Stimulated activated CD4-positive, alpha-beta T cell treated with anti-CD3 and anti-CD28 coated beads, Interleukin-1b, Interleukin-23, amount 100 ng/mL, for 4 hours (primary cell): ENCODE measurements around the gene PRR19.
A peak's percentile ranks its signal among the peaks of the same experiment; 100 is the strongest.

Experiments used
- DNase-seq, 2 donors: peaks; one replicate each; pipeline ENCODE4 v3.0.0-alpha.2; 2020; ENCODE audit warnings: low read depth in 2 of 2

Gene PRR19

DNA sequence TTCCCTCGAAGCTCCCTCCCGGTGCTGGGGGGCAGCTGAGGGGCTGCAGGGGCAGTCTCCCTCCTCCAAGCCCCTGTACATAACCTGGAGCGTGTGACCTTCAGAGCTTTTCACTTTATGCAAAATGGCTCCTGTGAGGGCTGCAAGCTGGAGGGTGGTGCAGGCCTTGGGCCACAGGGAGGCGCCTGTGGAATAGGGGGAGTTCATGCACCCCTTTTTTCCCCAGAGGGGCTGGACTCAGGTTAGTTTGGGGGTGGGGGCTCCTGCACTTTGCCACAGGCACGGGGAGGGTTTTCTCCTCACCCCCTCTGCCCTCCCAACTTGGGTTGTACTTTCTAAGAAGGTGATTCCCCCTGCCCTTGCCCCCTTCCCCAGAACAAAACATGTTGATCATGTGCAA lies 6.6 kb upstream of the PRR19 start:
- no peak for DNase-seq

DNA sequence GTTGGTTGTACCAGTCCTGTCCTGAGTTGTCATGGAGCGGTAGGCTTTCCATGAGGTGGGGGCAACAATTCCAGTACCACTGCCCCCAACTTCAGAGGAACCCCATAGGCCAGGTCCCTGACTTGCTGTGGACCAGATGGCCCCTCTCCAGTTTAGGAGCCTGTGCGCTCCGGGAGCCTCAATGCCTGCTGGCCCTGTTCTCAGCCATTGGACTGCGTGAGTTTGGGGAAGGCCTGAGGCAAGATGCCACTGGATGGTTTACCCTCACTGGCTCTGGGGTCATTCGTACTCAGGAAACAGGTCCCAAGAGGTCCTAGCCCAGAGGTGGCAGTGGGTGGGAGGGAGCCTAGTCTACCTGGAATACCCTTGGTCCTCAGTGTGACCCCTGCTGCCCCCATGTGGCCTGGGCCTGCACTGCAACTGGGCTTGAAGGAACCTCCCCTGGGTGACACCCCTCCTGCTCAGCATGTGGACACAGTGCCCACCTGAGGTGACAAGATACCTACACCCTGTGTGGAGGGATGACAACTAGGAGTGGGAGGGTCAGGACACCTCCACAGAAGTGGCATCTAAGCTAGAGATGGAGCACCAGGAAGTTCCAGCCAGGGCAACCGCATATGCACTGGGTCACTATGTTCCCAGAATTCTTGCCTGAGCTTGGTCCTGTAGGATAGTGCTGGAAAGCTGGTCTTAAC lies 6.0 kb upstream of the PRR19 start:
- peak; percentile 89 to 92 for DNase-seq

DNA sequence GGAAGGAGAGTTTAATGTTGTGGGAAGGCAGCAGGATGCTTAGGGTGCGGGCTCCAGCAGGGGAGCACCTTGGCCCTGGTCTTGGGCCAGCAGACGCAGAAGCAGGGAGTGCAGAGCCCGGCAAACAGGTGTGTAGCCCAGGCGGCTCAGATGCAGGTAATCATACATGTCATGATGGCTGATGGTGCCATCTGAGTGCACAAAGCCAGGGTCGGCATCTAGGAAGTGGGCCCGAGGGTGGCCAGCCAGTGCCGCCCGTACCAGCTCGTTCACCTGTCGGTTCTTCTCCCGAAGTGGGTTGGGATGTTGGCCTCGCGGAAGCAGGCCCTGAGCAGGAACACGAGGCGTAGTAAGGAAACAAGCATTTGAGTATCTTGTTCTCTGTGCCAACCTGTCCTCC lies 4.9 kb upstream of the PRR19 start:
- no peak for DNase-seq

DNA sequence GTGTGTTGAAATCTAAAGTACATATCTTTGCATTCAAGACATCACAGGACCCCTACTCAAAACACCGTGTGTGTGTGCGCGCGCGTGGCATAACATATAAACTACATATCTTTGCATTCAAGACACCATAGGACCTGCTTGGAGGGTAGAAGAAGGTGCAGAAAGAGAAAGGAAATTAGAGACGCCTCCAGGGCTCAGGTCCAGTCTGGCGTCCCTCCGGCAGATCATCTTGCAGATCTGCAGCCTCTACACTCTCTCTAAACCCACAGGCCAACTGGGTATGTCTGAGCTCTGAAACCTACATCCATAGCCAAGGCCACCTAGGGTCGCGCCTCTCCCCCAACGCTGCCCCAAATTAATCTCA lies 1.2 kb downstream of the PRR19 start:
- no peak for DNase-seq

DNA sequence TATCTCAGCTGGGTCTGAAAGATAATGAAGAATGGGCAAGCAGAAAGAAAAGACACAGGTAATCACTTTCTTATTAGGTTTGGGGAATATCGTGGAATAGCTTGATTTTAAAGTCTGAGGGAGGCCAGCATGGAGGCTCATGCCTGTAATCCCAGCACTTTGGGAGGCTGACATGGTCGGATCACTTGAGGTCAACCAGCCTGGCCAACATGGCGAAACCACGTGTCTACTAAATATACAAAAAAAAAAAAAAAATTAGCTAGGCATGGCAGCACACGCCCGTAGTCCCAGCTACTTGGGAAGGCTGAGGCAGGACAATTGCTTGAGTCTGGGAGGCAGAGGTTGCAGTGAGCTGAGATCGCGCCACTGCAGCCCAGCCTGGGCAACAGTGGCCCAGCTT lies 1.9 kb downstream of the PRR19 start:
- no peak for DNase-seq

DNA sequence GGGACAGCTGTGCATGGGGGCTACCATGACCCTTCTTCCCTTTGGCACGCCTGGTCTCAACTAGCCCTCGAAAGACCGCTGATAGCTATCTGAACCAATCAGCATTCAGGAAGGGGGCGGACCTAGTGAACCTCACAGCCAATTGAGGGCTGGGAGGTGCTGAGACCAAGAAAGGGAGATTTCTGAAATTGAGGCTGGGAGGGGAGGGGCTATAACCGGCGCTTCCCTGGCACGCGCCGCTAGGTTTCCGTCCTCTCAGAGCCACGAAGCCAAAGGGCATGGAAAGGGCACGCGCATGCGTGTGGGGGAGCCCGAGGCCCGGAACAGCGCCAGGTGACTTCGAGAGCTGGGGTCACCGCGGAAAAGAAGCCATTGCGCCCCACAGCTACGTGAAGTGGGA lies 4.7 kb downstream of the PRR19 start:
- DNase-seq, result no peak

DNA sequence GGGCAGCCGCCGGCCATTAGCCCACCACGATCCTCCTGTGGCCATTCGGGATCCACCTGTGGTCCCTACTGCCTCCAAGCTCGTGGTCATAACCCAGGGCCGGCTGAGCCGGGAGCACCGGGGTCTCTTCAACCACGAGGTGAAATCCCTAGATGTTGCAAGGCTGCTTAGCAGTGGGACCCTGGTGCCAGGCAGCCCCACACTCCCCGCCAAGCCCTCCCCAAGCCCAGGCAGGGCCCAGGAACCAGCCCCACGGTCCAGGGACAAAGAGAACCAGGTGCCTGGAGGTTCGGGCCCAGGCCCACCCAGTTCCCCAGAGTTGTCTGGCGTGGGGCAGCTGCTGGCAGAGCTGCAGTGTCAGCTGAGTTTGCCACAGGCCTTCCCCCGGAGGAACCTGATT lies 7.8 kb downstream of the PRR19 start:
- DNase-seq, result no peak

DNA sequence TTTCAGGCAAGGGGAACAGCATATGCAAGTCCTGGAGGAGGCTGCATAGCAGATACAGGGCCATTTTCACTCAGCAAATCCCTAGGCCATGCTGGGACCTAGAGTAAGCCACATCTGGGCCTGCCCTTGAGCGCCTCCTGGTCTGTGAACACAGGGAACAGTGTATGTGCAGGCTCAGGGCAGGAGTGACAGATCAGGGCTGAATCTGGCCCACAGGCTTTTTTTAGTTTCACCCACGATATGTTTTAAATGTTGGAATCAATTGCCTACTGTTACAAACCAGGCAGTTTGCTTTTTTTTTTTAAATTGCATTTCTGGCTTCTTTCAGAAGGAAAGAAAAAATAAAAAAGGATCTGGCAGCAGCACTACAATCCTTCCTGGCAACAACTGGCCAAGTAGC lies 9.7 kb downstream of the PRR19 start:
- DNase-seq, result no peak

DNA sequence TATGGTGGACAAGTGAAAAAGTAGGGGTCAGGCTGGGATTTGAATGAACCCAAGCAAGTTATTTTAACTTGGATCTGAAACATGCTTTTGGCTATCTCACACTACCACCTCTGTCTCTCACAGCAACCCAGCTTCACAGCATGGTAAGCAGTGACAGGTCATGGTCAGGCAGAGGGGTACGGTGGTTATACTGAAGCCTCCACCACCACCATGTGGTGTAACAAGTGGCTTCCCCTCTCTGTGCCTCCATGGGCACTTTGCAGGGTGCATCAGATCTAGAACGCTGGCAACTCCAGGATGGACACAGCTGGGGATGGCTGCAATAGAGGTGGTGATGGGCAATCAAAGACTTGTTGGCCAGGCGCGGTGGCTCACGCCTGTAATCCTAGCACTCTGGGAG lies 10.4 kb downstream of the PRR19 start:
- no peak for DNase-seq

DNA sequence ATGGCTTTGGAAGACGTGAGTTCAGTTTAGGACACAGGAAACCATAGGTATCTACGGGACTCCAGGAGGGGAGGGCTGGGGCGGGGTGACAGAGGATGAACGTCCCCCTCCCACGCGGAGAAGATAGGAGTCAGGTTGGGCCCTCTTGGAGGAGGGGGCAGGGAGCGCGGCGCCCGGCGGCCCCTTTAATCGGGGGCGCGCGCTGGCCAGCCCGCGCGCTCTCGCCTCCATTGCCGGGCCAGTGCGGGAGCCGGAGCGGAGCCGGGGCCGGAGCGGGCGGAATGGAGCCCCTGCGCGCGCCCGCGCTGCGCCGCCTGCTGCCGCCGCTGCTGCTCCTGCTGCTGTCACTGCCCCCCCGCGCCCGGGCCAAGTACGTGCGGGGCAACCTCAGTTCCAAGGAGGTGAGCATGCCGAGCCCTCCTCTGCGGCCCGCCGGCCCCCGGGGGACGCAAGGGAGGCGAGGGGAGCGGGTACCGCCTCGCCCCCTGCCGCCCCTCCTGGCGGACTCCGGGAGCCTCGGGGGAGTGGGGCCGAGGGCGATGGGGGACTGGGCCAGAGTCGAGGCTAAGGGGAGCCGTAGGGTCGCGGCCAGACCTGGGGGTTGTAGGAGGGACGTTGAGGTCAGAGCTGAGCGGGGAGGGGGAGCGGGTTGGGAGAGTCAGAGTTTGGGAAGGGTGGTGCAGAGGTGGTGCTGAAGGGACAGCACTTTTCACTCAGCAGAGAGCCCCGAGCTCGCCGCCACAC lies 11.3 kb downstream of the PRR19 start, which contains the start of gene TMEM145:
TMEM145 (plus strand) TSS at position 214 of the 744 bp plus-strand sequence; CDS start at position 282, 68 bp downstream.
- DNase-seq, result no peak

DNA sequence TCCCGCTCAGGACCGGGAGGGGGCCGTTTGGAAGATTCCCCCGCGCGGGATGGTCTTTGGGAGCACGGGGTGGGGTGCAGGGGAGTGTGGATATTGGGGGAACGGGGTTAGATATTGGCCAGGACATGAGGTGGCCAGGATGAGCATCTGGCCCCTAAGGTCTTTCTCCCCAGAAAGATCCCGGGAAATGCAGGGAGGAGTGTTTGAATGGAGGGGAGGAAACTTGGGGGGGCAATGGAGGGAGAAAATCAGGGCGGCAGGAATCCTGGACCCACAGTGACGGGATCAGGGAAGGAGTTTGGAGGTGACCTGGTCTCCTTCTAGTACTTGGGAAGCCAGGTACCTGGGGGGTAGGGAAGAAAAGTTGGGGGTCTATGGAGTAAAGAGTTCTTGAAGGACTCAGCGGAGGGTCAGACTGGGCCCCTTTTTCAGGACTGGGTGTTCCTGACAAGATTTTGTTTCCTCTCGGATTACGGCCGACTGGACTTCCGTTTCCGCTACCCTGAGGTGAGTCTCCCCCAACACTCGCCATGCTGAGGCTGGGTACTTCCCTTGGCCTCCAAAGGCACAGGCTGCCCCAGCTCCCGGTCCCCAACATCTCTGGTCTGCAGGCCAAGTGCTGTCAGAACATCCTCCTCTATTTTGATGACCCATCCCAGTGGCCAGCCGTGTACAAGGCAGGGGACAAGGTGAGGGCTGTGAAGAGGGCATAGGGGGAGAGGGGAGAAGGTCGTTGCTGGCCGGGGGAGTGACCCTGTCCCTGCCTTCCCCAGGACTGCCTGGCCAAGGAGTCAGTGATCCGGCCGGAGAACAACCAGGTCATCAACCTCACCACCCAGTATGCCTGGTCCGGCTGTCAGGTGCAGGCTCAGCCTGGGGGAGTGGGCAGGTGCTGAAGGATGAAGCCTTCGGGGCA lies 12.2 kb downstream of the PRR19 start:
- no peak for DNase-seq

DNA sequence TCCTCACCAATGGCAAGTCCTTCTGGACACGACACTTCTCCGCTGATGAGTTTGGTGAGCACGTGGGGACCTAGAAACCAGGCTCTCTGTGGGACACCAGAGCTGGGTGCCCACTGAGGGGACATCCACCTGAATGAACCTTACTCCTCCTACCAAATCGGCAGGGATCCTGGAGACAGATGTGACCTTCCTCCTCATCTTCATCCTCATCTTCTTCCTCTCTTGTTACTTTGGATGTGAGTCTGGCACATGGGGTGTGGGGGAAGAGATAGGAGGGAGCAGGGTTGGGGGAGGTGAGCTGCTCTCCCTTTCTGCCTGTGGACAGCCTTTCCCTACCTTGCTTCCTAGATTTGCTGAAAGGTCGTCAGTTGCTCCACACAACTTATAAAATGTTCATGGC lies 13.1 kb downstream of the PRR19 start:
- DNase-seq, result no peak

DNA sequence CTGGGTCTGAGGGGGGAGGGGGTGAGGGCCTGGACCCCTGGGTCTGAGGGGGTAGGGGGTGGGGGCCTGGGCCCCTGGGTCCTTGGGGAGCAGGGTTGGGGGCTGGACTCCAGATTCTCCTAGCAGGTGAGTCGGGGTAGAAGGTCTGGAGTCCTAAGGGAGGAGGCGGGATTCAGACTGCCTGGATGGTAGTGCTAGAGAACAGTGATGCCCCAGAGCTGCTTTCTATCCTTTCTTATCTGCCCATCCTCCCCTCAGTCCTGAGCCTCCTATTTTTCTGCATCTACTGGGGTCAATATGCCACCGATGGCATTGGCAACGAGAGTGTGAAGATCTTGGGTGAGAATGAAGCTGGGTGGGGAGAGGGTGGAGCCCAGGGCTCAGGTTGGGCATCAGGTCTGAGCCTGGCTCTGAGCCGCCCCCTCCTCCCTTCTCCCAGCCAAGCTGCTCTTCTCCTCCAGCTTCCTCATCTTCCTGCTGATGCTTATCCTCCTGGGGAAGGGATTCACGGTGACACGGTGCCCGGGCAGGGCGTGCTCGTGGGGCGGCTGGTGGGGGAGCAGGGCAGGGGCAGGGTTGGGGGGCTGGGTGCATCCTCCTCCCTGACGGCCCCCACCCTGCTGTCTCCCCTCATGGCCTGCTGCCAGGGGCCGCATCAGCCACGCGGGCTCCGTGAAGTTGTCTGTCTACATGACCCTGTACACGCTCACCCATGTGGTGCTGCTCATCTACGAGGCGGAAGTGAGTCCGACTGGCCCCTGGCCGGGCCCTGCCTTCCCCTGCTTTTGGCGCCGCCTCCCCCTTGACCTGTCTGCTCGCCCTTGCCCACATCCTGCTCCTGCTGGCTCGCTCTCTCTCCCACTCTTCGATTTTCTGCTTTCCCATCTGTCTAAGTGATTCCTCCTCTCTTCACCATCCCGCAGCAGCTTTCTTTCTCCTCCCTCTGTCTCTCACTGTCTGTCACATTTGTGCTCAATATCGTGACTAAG lies 14.6 kb downstream of the PRR19 start:
- no peak for DNase-seq

DNA sequence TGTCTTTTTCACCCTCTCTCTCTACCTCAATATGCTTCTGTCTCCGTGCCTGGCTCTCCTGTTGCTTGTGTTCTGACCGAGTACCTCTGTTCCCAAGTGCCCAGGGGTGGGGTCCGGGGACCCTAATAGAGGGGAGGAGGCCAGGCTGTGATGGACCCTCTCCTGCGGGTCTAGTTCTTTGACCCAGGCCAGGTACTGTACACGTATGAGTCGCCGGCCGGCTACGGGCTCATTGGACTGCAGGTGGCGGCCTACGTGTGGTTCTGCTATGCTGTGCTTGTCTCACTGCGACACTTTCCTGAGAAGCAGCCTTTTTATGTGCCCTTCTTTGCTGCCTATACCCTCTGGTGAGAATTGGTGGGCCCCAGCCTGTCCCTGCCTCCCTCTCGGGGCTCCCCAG lies 15.6 kb downstream of the PRR19 start:
- DNase-seq, result no peak

DNA sequence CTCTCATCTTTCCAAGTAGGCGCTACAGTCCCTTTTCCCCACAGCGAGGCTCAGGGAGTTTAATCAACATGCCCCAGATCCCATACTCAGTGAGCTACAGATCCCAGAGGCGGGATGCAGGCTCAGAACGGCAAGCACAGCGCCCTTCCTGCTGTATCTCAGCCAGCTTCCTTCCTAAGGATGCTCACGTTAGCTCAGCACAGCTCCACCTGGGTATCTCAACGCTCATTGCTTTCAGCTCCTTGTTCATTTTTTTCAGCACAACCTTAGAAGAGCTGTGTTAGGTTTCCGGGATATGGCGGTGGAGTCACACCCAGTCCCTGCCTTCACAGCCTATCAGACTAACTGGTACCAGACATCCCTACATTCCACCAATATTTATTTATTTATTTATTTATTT lies 20.4 kb downstream of the PRR19 start:
- DNase-seq, result no peak

DNA sequence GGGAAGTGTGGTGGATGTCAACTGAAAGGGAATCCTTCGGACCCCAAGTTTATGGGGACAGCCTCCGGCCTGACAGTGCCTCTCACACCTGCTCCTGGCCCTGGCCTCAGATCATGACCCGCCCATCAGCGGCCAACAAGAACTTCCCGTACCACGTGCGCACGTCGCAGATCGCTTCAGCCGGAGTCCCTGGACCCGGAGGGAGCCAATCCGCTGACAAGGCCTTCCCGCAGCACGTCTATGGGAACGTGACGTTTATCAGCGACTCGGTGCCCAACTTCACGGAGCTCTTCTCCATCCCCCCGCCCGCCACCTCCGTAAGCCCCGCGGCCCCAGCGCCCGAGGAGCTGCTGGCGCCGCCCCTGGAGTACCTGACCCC lies 21.5 kb downstream of the PRR19 start:
- DNase-seq, result no peak

DNA sequence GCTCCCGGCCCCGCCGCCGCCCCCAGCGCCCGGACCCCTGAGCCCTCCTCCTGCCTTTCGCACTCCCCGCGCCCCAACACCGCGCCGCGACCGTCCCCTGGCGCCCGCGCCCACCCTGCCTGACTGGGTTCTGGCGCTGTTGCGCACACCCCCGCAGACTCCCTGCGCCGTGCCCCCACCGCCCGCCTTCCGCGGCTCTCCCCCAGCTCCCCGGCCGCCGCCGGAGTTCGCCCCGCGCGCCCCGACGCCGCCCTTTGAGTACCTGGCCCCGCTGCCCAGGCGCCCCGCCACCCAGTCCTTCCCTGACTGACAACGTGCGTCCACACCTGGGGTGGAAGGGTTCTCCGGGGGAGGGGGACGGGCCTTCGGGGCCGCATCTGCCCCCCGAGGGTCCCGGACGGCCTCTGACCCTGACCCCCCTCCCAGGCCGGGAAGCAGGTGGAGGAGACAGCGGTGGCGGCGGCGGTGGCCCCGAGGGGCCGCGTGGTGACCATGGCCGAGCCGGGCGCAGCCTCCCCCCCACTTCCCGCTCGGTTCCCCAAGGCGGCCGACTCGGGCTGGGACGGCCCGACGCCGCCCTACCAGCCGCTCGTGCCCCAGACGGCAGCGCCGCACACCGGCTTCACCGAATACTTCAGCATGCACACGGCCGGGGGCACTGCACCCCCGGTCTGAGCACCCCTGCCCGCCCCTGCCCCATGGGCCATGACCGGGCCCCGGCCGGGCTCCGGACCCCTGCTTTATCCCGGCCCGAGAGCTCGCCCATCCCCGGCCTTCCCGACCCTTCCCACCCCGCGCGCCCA lies 22.1 kb downstream of the PRR19 start:
- DNase-seq, result no peak

DNA sequence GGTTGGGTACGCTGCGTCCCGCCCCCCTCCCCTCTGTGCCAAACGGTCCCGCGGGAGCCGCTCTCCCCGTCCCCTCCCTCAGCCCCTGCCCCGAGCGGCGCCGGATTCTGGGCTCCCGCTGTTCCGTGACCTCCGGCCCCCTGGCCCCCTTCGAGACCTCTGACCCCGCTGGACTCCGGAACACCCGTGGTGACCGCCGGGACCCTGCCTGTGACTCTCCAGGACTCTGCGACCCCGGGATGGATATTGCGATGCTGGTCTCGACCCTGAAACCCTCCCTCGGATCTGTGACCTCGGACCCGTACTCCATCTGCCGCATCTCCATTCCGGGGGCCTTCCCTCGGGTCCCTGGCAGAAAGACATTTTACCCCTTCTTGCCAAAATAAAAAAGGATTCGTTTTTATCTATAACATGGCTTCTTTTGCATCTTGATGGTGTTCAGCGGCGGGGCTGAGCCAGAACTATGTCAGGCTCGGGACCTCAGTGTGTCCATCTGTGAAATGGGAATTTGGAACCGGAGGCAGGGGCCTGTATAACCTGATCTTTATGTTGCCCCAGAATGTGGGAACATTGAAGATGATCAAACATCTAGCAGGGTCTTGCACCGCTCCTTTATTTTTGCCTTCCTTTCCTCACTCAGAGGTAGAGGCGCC lies 22.8 kb downstream of the PRR19 start:
- DNase-seq, result no peak

DNA sequence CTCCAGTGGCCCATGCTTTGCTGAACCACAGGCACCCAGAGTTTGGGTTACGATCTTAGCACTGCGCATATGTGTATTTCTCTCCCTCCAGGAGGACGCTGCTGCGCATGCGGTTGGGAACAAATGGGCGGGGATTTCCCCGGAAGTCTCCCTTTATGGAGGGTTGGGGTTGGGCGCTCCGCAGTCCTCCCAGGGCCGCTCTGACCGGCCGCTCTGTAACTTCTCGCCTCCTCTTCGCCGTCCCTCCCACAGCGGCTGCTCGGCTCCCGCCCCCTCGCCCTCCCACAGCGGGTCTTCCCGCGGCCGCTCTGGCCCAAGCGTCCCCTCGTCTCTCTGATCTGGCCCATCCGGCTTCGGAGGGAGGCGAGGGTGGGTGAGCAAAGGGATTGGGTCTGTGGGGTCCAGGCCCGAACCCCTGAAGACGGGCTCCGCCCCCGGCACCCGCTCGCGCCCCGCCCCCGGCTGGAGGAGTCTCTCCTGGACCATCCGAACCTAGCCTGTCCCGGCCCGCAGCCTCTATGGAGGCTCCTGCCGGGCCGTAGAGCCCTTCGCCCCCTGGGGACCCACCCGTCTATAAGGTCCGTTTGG lies 23.5 kb downstream of the PRR19 start, which contains the start of gene MEGF8:
MEGF8 (plus strand) TSS at position 328 of the 588 bp plus-strand sequence. CDS start 609 bp downstream, outside the sequence.
- peak; percentile 95 to 98 for DNase-seq
